ENCODE results near the gene SUFU. TPM values are rescaled to one million over a fixed set of nuclear protein-coding genes. Genes with fewer than 3 reads are reported as not detected.

SUFU gene
- total and polyA plus RNA-seq, 2 of the 8 experiments (the other 6 are each of a cell fraction or from before 2014, with no cell fraction given) = 7.0 to 10.8 TPM

GRCh38 chr10:102645388-102645740 lies 141.6 kb downstream of the SUFU start:
- Histone ChIP-seq H3K27ac (ENCODE audit: low read depth, low read length) (no peak overlapping the region), H2AFZ (ENCODE audit: low read length) (no peak overlapping the region), H3K14ac (ENCODE audit: insufficient read length) (no peak overlapping the region), H3K4ac (replicated peaks; ENCODE audit: insufficient read length, low read depth, low read length) (peak overlapping the region; percentile 32), H3K9me3 (ENCODE audit: insufficient read depth in 2 of 2, low read depth in 1 of 2, low read length in 1 of 2) (no peaks in the 10 kb centered on the region), H2BK5ac (ENCODE audit: low read depth, low read length) (peak overlapping the region; percentile 75), H2BK12ac (ENCODE audit: low read depth, low read length) (peak overlapping the region; percentile 11; the same call in 1 of the 2 replicates), H3K18ac (ENCODE audit: extremely low read depth, low read length) (peak overlapping the region; percentile 51; the same call in 1 of the 2 replicates), H4K20me1 (replicated peaks in 1 of 2; ENCODE audit: control insufficient read depth in 1 of 2, insufficient read depth in 2 of 2, low read length in 2 of 2) (peaks cover 17 to 23% of the 10 kb centered on the region in 2 experiments), H4K8ac (ENCODE audit: extremely low read depth, insufficient read depth, low read length) (peak overlapping the region; percentile 88; the same call in 1 of the 2 replicates), H2AK5ac (ENCODE audit: low read depth, low read length) (no peak overlapping the region), H3K79me2 (ENCODE audit: control insufficient read depth in 1 of 2, insufficient read depth in 2 of 2, low read length in 2 of 2) (peaks cover 0 to 53% of the 10 kb centered on the region in 2 experiments; a peak in 2 of 4 replicates), H3K4me2 (ENCODE audit: insufficient read depth in 1 of 2, low read depth in 2 of 2, low read length in 2 of 2) (peak overlapping the region; percentile 70 to 96), H3K27me3 (replicated peaks in 1 of 4; ENCODE audit: control insufficient read depth in 3 of 4, extremely low read depth in 1 of 4, insufficient read depth in 3 of 4, low read length in 3 of 4) (no peaks in the 10 kb centered on the region), H3K23ac (ENCODE audit: insufficient read length) (no peak overlapping the region), H4K5ac (ENCODE audit: insufficient read length, low read depth, low read length) (no peak overlapping the region), H3K23me2 (ENCODE audit: low read depth, low read length) (peaks cover 30% of the 10 kb centered on the region; the same call in 1 of the 2 replicates), H3K56ac (replicated peaks; ENCODE audit: insufficient read length, low read depth, low read length) (no peak overlapping the region), H3K79me1 (ENCODE audit: low read depth, low read length) (peaks cover 25% of the 10 kb centered on the region), H2BK20ac (ENCODE audit: low read length) (no peak overlapping the region), H3K36me3 (ENCODE audit: control insufficient read depth in 2 of 4, insufficient read depth in 4 of 4, low read length in 3 of 4) (no peaks in the 10 kb centered on the region; a peak in 1 of 8 replicates), H3K4me1 (replicated peaks in 1 of 4; ENCODE audit: control insufficient read depth in 3 of 4, insufficient read depth in 4 of 4, low read length in 3 of 4) (peaks cover 6 to 40% (median 33%) of the 10 kb centered on the region in 4 experiments), H2BK15ac (ENCODE audit: low read length) (peak overlapping the region; percentile 61; the same call in 1 of the 2 replicates), H3K9ac (replicated peaks in 1 of 4; ENCODE audit: extremely low read depth in 1 of 4, low read depth in 3 of 4, low read length in 3 of 4) (peak overlapping the region in 3 of 4 experiments; percentile 72 to 83 (median 73); a peak in 6 of 7 replicates), H2BK120ac (replicated peaks; ENCODE audit: low read depth, low read length) (no peak overlapping the region), H4K91ac (replicated peaks; ENCODE audit: insufficient read length, low read length) (no peak overlapping the region), H3K4me3 (ENCODE audit: extremely low read depth in 1 of 4, insufficient read depth in 2 of 4, low read depth in 3 of 4, low read length in 4 of 4) (peak overlapping the region; percentile 36 to 92 (median 84))
- CTCF ChIA-PET (ENCODE audit: partially characterized antibody) = interaction anchor here (0.7 to 4.6 kb wide), 25 partner anchors 8 to 1357 kb away, joined by 3 to 33 read pairs (median 4); no protein-coding TSS in a partner anchor
- no peak for DNase-seq (ENCODE audit: low read depth in 1 of 2, low spot score in 2 of 2)
- WGBS, 2 experiments (ENCODE audit: extremely low coverage in 1 of 2, insufficient coverage in 1 of 2, insufficient read length in 1 of 2, insufficient replicate concordance in 2 of 2, low coverage in 1 of 2, low lambda C conversion rate in 2 of 2, missing lambda C conversion rate in 1 of 2) = 1% methylated on average over 12 of the region's 12 CpGs; no CpG with 5 or more reads in 1 of the 2 experiments
- POLR2A ChIA-PET (ENCODE audit: partially characterized antibody) = interaction anchor here (0.6 to 4.1 kb wide), 19 partner anchors 9 to 224 kb away, joined by 3 to 34 read pairs (median 6); partner anchors contain the start of genes ARL3, AS3MT, C10orf95 and SFXN2
- FAIRE-seq = no peak
- TF ChIP-seq YY1 (IDR thresholded peaks at IDR 0.05; ENCODE audit: low read depth, low read length) (peak; percentile 70), SAP30 (IDR thresholded peaks at IDR 0.05; ENCODE audit: insufficient read depth, insufficient replicate concordance, low read length) (peak; percentile 91), RBBP5 (IDR thresholded peaks at IDR 0.05; ENCODE audit: borderline replicate concordance, low read depth, low read length) (0 out of 2 replicates have a peak, but pooled peaks have one; percentile 17)

All from H1 (cell line).